OCI-LY1 (cell line): Measurements from ENCODE around the gene MPPED2.

ENCODE experiments used
- CTCF ChIP-seq: fragments of 200-600 bp; sonication (generic), shearing (Covaris generic); IDR thresholded peaks from 2 replicates; pipeline ENCODE4 v1.5.1; 2017; ENCODE audit warnings: mild to moderate bottlenecking, antibody characterized with exemption, low read length, moderate library complexity, mixed read lengths
- EZH2 ChIP-seq: fragments of 200-600 bp; sonication (generic), shearing (Covaris generic); IDR thresholded peaks from 2 replicates; pipeline ENCODE4 v1.8.0; 2017; ENCODE audit warnings: borderline replicate concordance, mixed run types, mild to moderate bottlenecking, antibody characterized with exemption, low read length, moderate library complexity, mixed read lengths

GRCh38 chr11:30451626-30452025, 134.5 kb downstream of the MPPED2 start:
- TF ChIP-seq CTCF (no peak), EZH2 (no peak)
